ENCODE data around the gene NNAT. TPM values are rescaled to one million over a fixed set of nuclear protein-coding genes. Genes with fewer than 3 reads are reported as not detected.

The NNAT gene
- total RNA-seq, 1 experiment from 2014 or later: 43.1 TPM

GRCh38 chr20:37541326-37541725 is 20.3 kb downstream of the NNAT start:
- Histone ChIP-seq H2BK5ac (ENCODE audit: insufficient read length, low read length) (no peak overlapping the region), H3K27me3 (ENCODE audit: insufficient read depth, low read length) (no peaks in the 10 kb centered on the region), H3K18ac (ENCODE audit: insufficient read length, low read depth, low read length) (no peak overlapping the region), H3K4me1 (ENCODE audit: insufficient read depth, low read length) (no peaks in the 10 kb centered on the region; the same call in 1 of the 2 replicates), H3K4ac (ENCODE audit: low read depth, low read length) (no peak overlapping the region), H3K79me2 (ENCODE audit: insufficient read depth, low read length) (no peaks in the 10 kb centered on the region), H4K8ac (replicated peaks; ENCODE audit: insufficient read length, low read depth, low read length) (no peak overlapping the region), H3T11ph (ENCODE audit: low read length) (no peak overlapping the region), H3K4me2 (ENCODE audit: insufficient read depth, insufficient read length, low read length) (no peak overlapping the region), H2AFZ (ENCODE audit: low read length) (no peak overlapping the region), H2BK15ac (ENCODE audit: low read depth, low read length) (no peak overlapping the region), H3K56ac (ENCODE audit: insufficient read length, low read depth, low read length) (no peak overlapping the region), H3K27ac (ENCODE audit: insufficient read length, low read depth, low read length) (no peak overlapping the region), H4K5ac (ENCODE audit: insufficient read length, low read depth, low read length) (no peak overlapping the region), H3K9me3 (ENCODE audit: control insufficient read depth, low read depth, low read length) (no peaks in the 10 kb centered on the region), H2BK120ac (ENCODE audit: low read depth, low read length, poor library complexity, severe bottlenecking) (no peak overlapping the region), H3K23me2 (ENCODE audit: insufficient read length, low read depth, low read length, poor library complexity, severe bottlenecking) (no peaks in the 10 kb centered on the region), H2AK5ac (ENCODE audit: insufficient read length, low read length) (no peak overlapping the region), H3K23ac (ENCODE audit: insufficient read length, low read depth, low read length) (no peak overlapping the region), H3K9ac (ENCODE audit: extremely low read depth, insufficient read length, low read length) (no peak overlapping the region), H2BK12ac (ENCODE audit: insufficient read length, low read depth, low read length) (no peak overlapping the region), H4K20me1 (ENCODE audit: control insufficient read depth, insufficient read depth, insufficient read length) (no peaks in the 10 kb centered on the region), H4K91ac (ENCODE audit: insufficient read length, low read depth, low read length) (no peak overlapping the region), H3K79me1 (ENCODE audit: insufficient read depth, low read depth, low read length, poor library complexity, severe bottlenecking) (no peaks in the 10 kb centered on the region), H3K14ac (ENCODE audit: insufficient read depth, low read length) (no peak overlapping the region), H2BK20ac (ENCODE audit: low read depth, low read length, poor library complexity, severe bottlenecking) (no peak overlapping the region)
- Mint-ChIP-seq H3K36me3 (ENCODE audit: insufficient read depth in 1 of 3, low read depth in 3 of 3) (no peaks in the 10 kb centered on the region), H3K27ac (no peak overlapping the region; a peak in 1 of 7 replicates), H3K4me1 (peaks cover 23 to 24% of the 10 kb centered on the region in 2 experiments), H3K27me3 (ENCODE audit: low read depth) (no peaks in the 10 kb centered on the region; the same call in 1 of the 2 replicates), H3K4me3 (no peak overlapping the region), H3K9me3 (no peaks in the 10 kb centered on the region)
- peak; percentile 17 for DNase-seq
- no peak for TF ChIP-seq CTCF (conservative IDR thresholded peaks at IDR 0.05)
- no CpG with 5 or more reads among the region's 5 CpGs for WGBS (ENCODE audit: extremely low coverage, insufficient read length, low lambda C conversion rate)
